Lung (tissue), 12 donors: ENCODE results near the gene PPARD. TPM values are rescaled to one million over a fixed set of nuclear protein-coding genes. Genes with fewer than 3 reads are reported as not detected.
"Not testable (repeated sequence)": the region's sequence is repeated elsewhere in the genome, so short reads cannot be mapped to it uniquely, and the experiment has no call there.

Experiments used
- ATAC-seq: fragments of 200-7000 bp; cut with Tn5 transposase; one replicate; pipeline ENCODE4 v1.9.1; 2020; ENCODE audit warnings: moderate number of reproducible peaks; ENCODE audit not compliant: insufficient read depth, low FRiP score
- DNase-seq, 3 donors: peaks; one replicate each; pipeline ENCODE4 v3.0.0-alpha.2; 2013 to 2017
- H3K27ac ChIP-seq, 2 donors: one replicate each; pipeline ENCODE4 v1.5.1; 2013; ENCODE audit warnings: mild to moderate bottlenecking in 2 of 2, moderate library complexity in 2 of 2, control low read depth in 1 of 2, inconsistent platforms in 1 of 2, low read depth in 1 of 2, low read length in 1 of 2
- H3K27me3 ChIP-seq, 3 donors: one replicate each; pipeline ENCODE4 v1.5.1; 2013; ENCODE audit warnings: low read length in 2 of 3; ENCODE audit not compliant: control insufficient read depth in 3 of 3, insufficient read depth in 3 of 3
- H3K36me3 ChIP-seq, 4 donors: one replicate each; pipeline ENCODE4 v1.5.1; 2013; ENCODE audit warnings: low read length in 4 of 4, mild to moderate bottlenecking in 1 of 4, moderate library complexity in 1 of 4; ENCODE audit not compliant: control insufficient read depth in 4 of 4, insufficient read depth in 4 of 4
- H3K4me1 ChIP-seq, 5 donors: one replicate each; pipeline ENCODE4 v1.5.1; 2013; ENCODE audit warnings: low read length in 5 of 5, mild to moderate bottlenecking in 2 of 5, moderate library complexity in 1 of 5; ENCODE audit not compliant: control insufficient read depth in 5 of 5, insufficient read depth in 5 of 5
- H3K4me3 ChIP-seq: one replicate; pipeline ENCODE4 v1.5.1; 2013; ENCODE audit warnings: mild to moderate bottlenecking, control low read depth, moderate library complexity
- H3K9ac ChIP-seq, 2 donors: one replicate each; pipeline ENCODE4 v1.5.1; 2013; ENCODE audit warnings: low read length in 2 of 2, control low read depth in 1 of 2; ENCODE audit not compliant: insufficient read depth in 1 of 2
- H3K9me3 ChIP-seq, 4 donors: one replicate each; pipeline ENCODE4 v1.5.1; 2013; ENCODE audit warnings: low read length in 3 of 4, mild to moderate bottlenecking in 1 of 4, moderate library complexity in 1 of 4; ENCODE audit not compliant: control insufficient read depth in 4 of 4, insufficient read depth in 3 of 4
- WGBS, 2 donors: extraction: QIAGEN DNeasy Blood & Tissue Kit; methylation state at CpG; one replicate each; pipeline ENCODE4 v1.1.7; 2013; 5-methylcytosine and 5-hydroxymethylcytosine counted together
- polyA plus RNA-seq, 2 donors: library from polyadenylated mRNA; stranded (reverse); fragments of 200-250 nt; gene quantifications; one replicate each; pipeline ENCODE4 v1.2.1, GENCODE V29; 2013
- total RNA-seq, 2 donors: library from RNA; depleted of rRNA in 1 of 2; stranded (reverse); fragments of >200 nt in 1 of 2; gene quantifications; one replicate each; pipeline ENCODE4 v1.2.1, GENCODE V29; 2014 to 2021
- TF ChIP-seq, protein P1 (sequence below): IDR thresholded peaks from 2 replicates; pipeline ENCODE4 v1.5.1; 2012; ENCODE audit warnings: mild to moderate bottlenecking; ENCODE audit errors: control extremely low read depth, extremely low read depth
- donor health status: control.
- donor health status: control.
- donor health status: Bipolar disorder and iron deficiency.
- donor health status: healthy.
- donor health status: DM: yes; HTN: yes; CAD: no.

Gene PPARD
- total and polyA plus RNA-seq, 4 donors = 11.3 to 27.8 (median 24.5) TPM

DNA sequence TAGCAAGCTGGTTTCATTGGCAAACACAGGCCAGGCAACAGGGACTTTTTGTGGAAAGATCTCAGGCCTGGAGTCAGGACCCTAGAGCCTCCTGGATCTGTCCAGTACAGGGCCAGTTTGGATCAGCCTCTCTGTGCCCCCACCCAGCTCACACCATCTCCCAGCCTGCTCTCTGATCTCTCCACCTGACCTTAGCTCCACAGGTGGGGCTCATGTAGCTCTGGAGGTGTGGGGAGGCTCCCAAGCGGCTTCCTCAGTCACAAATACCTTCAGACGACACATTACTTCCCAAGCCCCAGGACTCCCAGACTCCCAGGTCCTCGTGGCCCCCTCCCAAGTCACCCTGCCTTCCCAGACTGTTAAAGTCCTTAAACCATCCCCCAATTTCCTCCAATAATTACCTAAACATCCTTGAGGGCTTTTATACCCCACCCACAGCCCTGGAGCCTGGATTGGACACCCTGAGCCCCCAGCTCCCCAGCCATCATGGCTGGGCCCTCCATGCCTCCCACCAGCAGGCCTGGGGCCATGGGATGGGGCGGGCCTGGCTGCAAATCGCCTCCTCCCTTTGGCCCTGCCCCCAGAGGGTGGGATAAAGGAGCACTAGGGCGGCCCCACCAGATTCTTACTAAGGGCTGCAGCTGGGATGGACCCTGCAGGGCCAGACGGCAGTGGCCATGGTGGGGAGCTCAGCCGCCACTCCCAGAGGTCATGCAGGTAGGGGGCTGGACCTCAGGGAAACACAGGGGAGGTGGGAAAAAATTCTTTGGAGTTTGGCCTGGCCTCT is 93.9 kb downstream of the PPARD start:
- Histone ChIP-seq H3K9me3 (no peaks in the 10 kb centered on the region), H3K9ac (no peak overlapping the region), H3K4me3 (no peak overlapping the region), H3K36me3 (no peaks in the 10 kb centered on the region), H3K27me3 (no peaks in the 10 kb centered on the region), H3K27ac (no peak overlapping the region), H3K4me1 (peaks cover 0 to 5% (median 2%) of the 10 kb centered on the region in 5 donors)
- ATAC-seq (no peak), DNase-seq (no peak)
- 86 to 95% methylated on average over 8 of the region's 8 CpGs for WGBS, 2 donors
- TF ChIP-seq, protein P1, sequence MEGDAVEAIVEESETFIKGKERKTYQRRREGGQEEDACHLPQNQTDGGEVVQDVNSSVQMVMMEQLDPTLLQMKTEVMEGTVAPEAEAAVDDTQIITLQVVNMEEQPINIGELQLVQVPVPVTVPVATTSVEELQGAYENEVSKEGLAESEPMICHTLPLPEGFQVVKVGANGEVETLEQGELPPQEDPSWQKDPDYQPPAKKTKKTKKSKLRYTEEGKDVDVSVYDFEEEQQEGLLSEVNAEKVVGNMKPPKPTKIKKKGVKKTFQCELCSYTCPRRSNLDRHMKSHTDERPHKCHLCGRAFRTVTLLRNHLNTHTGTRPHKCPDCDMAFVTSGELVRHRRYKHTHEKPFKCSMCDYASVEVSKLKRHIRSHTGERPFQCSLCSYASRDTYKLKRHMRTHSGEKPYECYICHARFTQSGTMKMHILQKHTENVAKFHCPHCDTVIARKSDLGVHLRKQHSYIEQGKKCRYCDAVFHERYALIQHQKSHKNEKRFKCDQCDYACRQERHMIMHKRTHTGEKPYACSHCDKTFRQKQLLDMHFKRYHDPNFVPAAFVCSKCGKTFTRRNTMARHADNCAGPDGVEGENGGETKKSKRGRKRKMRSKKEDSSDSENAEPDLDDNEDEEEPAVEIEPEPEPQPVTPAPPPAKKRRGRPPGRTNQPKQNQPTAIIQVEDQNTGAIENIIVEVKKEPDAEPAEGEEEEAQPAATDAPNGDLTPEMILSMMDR = no peak

DNA sequence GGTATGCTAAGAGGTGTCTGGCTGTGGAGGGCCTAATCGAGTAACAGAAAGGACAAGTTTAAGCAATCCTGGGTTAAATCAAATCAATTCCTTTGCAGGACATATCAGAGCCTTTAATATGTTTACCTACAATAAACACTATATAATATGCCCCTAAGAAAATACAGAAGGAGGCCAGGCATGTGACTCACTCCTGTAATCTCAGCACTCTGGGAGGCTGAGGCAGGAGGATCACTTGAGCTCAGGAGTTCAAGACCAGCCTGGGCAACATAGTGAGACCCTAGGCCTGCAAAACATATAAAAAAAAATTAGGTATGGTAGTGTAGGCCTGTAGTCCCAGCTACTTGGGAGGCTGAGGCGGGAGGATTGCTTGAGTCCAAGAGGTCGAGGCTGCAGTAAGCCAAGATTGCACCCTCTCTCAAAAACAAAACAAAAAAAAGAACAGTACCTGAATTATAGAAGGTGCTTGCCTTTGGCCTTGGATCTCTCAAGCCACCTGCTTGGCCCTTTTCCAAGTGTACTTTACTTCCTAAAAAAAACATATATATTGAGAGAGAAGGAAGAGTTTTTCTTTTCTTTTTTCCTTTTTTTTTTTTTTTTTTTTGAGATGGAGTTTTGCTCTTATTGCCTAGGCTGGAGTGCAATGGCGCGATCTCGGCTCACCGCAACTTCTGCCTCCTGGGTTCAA is 96.2 kb downstream of the PPARD start:
- not testable (repeated sequence) for H3K27me3 ChIP-seq, H3K4me3 ChIP-seq, H3K27ac ChIP-seq, H3K9ac ChIP-seq, H3K9me3 ChIP-seq, H3K36me3 ChIP-seq, ATAC-seq, DNase-seq, H3K4me1 ChIP-seq
- 96 to 97% methylated on average over 7 of the region's 7 CpGs for WGBS, 2 donors

DNA sequence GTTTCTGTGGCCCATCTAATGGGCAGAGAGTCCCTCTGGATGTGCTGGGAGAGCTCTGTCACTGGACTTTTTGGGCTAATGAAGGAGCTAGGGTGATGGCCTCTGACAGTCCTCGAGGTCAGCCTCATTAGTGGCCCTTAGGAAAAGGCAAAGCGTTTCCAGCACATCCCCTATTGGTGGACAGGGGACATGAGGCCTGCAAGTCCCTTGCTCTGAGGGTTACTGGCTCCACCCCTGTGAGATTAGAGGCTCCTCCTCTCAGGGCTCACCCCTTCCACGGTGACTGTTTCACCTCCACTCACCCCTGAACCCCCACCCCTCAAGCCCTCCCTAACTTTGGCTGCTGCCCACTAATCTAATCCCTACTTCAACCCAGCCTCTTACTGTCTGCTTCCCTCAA is 97.0 kb downstream of the PPARD start:
- Histone ChIP-seq H3K27me3 (no peaks in the 10 kb centered on the region), H3K9me3 (no peaks in the 10 kb centered on the region), H3K36me3 (no peaks in the 10 kb centered on the region), H3K27ac (no peak overlapping the region), H3K4me1 (peaks cover 0 to 5% (median 2%) of the 10 kb centered on the region in 5 donors), H3K4me3 (no peak overlapping the region), H3K9ac (no peak overlapping the region)
- DNase-seq = no peak
- no peak for ATAC-seq
- TF ChIP-seq, protein P1 = no peak
- WGBS, 2 donors = 43 to 62% methylated on average over 3 of the region's 3 CpGs

DNA sequence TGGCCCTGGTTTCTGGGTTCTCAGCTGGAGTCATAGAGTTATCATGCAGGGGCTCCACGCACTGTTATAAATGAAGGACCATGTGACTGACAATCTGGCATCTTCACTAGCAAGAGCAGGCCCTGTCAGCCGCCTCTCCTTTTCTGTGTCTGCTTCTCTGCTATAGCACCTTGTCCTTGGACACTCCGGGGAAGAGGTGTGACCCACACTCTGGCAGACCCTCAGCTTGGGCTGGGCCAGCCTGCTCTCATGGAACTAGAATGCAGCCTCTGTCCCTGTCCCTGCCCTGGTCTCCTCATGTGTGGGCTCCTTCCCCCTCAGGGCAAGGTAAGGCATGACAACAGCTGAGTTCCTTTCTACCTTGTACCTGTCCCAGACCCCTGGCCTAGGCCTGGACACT is 98.8 kb downstream of the PPARD start:
- Histone ChIP-seq H3K9ac (no peak overlapping the region), H3K9me3 (peaks cover 0 to 1% (median 0%) of the 10 kb centered on the region in 4 donors), H3K4me3 (no peak overlapping the region), H3K27me3 (no peaks in the 10 kb centered on the region), H3K27ac (no peak overlapping the region), H3K36me3 (no peaks in the 10 kb centered on the region), H3K4me1 (no peaks in the 10 kb centered on the region)
- ATAC-seq = no peak
- TF ChIP-seq, protein P1 = no peak
- 89 to 98% methylated on average over 3 of the region's 3 CpGs for WGBS, 2 donors
- no peak for DNase-seq
